SK-N-SH treated with all-trans-retinoic acid at 6 μM for 48 hours (cell line): ENCODE measurements around the gene PARP14.

Experiments
- ESRRG ChIP-seq: fragments of 250-450 bp; sonication (Bioruptor Pico); IDR thresholded peaks from 2 replicates; pipeline ENCODE4 v1.6.1; 2021; ENCODE audit warnings: mild to moderate bottlenecking
- ZNF8 ChIP-seq: fragments of 450-650 bp; formaldehyde crosslinking; IDR thresholded peaks from 2 replicates; pipeline ENCODE4 v1.5.0; 2020; ENCODE audit warnings: mild to moderate bottlenecking, moderate library complexity

DNA sequence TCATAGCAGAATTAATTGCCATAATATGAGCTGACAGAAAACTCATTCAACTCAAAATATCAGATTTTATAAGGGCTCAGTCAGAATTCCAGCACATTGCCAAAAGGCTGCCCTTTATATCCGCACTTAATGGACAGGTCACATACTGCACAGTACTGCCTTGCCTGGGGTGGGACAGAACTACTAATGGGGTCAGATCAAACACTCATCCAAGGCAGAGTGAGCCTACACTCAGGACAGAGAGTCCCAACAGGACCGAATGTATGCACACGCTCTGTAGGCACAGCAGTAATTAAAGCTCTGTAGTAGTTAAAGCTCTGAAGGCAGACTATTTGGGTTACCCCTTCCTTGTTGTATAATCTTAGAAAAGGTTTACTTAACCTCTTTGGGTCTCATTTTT is 85.8 kb downstream of the PARP14 start:
- no peak for TF ChIP-seq ESRRG
- TF ChIP-seq ZNF8, result no peak
